ENCODE measurements around the gene SH3RF3.

DNA sequence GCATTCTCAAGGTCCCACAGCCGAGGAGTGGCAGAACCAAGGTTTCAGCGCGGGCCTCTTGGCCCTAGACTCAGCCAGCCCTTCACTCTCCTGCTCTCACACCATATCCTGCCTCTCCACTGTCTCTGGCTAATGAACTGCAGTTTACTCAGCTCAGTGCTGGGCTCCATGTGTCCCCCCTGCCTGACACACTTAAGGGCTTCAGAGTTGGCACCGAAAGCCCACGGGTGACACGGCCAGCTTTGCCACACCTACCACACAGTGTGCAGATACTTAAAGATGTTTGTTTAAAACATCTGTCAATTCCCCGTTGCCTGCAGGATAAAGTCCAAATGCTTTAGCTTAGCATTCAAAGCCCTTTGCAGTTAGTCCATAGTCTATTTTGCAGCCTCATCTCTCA is 243.6 kb downstream of the SH3RF3 start:
- TF ChIP-seq SMARCA5 (IDR thresholded peaks at IDR 0.05) (no peak), SP1 (IDR thresholded peaks at IDR 0.05; ENCODE audit: low read depth, low read length) (no peak), CTCF (IDR thresholded peaks at IDR 0.05 in 2 of 3, conservative IDR thresholded peaks at IDR 0.05 in 1 of 3; ENCODE audit: control insufficient read depth in 2 of 3, extremely low read depth in 1 of 3, insufficient read depth in 1 of 3, low read depth in 3 of 3, low read length in 3 of 3) (no peak), POLR2AphosphoS5 (IDR thresholded peaks at IDR 0.05; ENCODE audit: low read length) (no peak), RAD21 (IDR thresholded peaks at IDR 0.05; ENCODE audit: insufficient read depth, low read depth, low read length) (no peak), SIN3A (IDR thresholded peaks at IDR 0.05; ENCODE audit: low read depth, low read length) (no peak), ATF2 (IDR thresholded peaks at IDR 0.05; ENCODE audit: low read length) (no peak), EZH2 (IDR thresholded peaks at IDR 0.05; ENCODE audit: borderline replicate concordance, control insufficient read depth, low read depth, low read length) (no peak), IKZF2 (IDR thresholded peaks at IDR 0.05) (no peak), MXI1 (IDR thresholded peaks at IDR 0.05; ENCODE audit: low read depth, low read length) (no peak), JUND (IDR thresholded peaks at IDR 0.05; ENCODE audit: low read depth, low read length) (no peak)

Measured in GM12878 (cell line).